Measurements from ENCODE around the gene CD69.
"Not testable (repeated sequence)": the region's sequence is repeated elsewhere in the genome, so short reads cannot be mapped to it uniquely, and the experiment has no call there.

CD69 gene

GRCh38 chr12:9713032-9713558 is 47.6 kb downstream of the CD69 start:
- not testable (repeated sequence) for DNase-seq

GRCh38 chr12:9711664-9712063 is 49.0 kb downstream of the CD69 start:
- DNase-seq: no peak

DNA sequence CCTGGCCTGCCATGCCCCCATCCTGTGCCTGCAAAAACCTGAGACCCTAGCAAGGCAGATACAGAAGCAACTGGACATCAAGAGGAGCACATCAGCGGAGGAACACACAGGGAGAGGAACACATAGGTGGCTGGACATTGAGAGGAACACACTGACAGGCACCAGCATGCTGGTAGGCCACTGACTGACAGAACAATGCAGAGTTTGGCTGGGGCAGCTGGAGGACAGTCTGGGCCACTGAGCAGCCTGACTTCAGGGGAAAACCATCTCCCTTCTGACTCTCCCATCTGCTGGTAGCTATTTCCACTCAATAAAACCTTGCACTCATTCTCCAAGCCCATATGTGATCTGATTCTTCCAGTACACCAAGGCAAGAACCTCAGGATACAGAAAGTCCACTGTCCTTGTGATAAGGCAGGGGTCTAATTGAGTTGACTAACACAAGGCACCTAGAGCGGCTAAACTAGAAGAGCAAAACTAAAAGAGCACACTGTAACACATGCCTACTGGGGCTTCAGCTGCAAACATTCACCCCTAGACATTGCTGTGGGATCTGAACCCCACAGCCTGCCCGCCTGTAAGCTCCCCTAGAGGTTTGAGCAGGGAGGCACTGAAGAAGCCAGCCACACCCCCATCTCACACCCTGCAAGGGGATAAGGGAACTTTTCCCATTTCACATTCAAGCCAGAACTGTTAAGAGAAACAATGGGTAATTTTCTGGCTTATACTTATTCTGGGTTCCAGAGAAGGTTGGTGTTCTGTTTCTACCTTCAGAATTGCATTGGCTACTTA is 49.9 kb downstream of the CD69 start:
- no peak for DNase-seq

GRCh38 chr12:9708853-9709252 is 51.8 kb downstream of the CD69 start:
- no peak for DNase-seq

- peak in 1 of 2 experiments; percentile 45 for DNase-seq
These were observed 52.6 kb downstream of the CD69 start for GRCh38 chr12:9707864-9708808.

- no peak for DNase-seq
These were observed 53.3 kb downstream of the CD69 start for GRCh38 chr12:9707356-9707755.

DNA sequence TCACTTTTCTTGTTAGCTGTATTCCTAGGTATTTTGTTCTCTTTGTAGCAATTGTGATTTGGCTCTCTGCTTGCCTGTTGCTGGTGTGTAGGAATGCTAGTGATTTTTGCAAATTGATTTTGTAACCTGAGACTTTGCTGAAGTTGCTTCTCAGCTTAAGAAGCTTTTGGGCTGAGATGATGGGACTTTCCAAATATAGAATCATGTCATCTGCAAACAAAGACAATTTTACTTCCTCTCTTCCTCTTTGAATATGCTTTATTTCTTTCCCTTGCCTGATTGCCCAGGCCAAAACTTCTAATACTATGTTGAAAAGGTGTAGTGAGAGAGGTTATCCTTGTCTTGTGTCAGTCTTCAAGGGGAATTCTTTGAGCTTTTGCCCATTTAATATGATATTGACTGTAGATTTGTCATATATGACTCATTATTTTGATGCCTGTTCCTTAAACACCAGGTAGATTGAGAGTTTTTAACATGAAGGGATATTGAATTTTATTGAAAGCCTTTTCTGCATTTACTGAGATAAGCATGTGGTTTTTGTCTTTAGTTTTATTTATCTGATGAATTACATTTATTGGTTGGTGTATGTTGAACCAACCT is 54.5 kb downstream of the CD69 start:
- DNase-seq: no peak

DNA sequence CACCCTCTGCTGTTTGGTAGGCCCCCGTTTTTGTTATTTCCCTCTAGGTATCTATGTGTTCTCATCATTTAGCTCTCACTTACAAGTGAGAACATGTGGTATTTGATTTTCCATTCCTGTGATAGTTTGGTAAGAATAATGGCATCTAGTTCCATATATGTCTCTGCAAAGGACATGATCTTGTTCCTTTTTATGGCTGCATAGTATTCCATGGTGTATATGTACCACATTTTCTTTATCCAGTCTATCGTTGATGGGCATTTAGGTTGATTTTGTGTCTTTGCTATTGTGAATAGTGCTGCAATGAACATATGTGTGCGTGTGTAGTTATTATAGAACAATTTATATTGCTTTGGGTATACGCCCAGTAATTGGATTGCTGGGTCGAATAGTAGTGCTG is 56.1 kb downstream of the CD69 start:
- DNase-seq: not testable (repeated sequence)

All from SW 1271 (cell line).